ENCODE data around the gene TENM4. TPM values are rescaled to one million over a fixed set of nuclear protein-coding genes. Genes with fewer than 3 reads are reported as not detected.

Gene TENM4
- total RNA-seq, 2 donors from 2014 or later: 2.6 to 6.8 TPM

DNA sequence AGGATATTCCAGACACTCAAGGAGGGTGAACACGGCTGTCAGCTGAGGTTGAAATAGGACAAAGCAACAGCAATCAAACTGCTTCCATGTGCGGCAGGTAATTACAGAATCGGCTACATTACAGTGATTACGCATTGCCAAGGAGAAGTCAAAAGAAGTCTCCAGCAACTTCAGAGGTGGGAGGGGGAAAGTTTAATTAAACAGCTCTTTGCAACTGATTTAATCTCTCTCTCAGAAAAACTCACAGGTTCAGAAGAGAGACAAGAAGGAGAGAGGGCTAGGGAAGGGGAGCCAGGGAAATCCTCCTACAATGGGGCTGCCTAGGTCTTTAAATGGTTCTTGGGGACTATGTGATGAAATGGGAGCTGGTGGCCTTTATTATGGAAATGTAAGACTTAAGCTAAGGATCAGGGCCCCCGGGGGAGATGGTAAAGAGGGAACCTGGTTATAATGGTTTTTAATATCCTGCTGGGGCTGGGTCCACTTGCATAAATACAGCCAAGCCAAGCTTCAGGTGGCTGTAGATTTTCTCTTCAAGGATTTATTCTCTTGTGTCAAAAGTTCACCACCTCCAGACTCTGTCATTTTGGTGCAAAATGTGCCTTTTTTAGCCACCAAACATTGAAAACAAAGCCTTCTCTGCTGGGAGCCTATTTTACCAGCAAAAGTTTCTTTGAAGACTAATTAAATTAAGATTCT lies 511.5 kb downstream of the TENM4 start:
- Histone ChIP-seq H3K36me3 (no peaks in the 10 kb centered on the region), H3K4me1 (replicated peaks) (no peaks in the 10 kb centered on the region), H3K27ac (no peak overlapping the region), H3K9me3 (no peaks in the 10 kb centered on the region), H3K4me3 (no peak overlapping the region), H3K27me3 (replicated peaks; ENCODE audit: insufficient read depth) (no peaks in the 10 kb centered on the region)
- WGBS: 67% methylated on average over 5 of the region's 5 CpGs
- no peak for TF ChIP-seq POLR2A (IDR thresholded peaks at IDR 0.05)
- TF ChIP-seq POLR2AphosphoS5 (IDR thresholded peaks at IDR 0.05): no peak
- TF ChIP-seq, protein P1, sequence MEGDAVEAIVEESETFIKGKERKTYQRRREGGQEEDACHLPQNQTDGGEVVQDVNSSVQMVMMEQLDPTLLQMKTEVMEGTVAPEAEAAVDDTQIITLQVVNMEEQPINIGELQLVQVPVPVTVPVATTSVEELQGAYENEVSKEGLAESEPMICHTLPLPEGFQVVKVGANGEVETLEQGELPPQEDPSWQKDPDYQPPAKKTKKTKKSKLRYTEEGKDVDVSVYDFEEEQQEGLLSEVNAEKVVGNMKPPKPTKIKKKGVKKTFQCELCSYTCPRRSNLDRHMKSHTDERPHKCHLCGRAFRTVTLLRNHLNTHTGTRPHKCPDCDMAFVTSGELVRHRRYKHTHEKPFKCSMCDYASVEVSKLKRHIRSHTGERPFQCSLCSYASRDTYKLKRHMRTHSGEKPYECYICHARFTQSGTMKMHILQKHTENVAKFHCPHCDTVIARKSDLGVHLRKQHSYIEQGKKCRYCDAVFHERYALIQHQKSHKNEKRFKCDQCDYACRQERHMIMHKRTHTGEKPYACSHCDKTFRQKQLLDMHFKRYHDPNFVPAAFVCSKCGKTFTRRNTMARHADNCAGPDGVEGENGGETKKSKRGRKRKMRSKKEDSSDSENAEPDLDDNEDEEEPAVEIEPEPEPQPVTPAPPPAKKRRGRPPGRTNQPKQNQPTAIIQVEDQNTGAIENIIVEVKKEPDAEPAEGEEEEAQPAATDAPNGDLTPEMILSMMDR (IDR thresholded peaks at IDR 0.05): no peak
- intact Hi-C loops (cut with DNase I): no loop called here
- no peak for DNase-seq (ENCODE audit: low spot score)

- H3K4me1 ChIP-seq (replicated peaks): no peaks in the 10 kb centered on the region
- no peak overlapping the region for H3K27ac ChIP-seq
- H3K9me3 ChIP-seq: no peaks in the 10 kb centered on the region
- TF ChIP-seq, protein P1 (IDR thresholded peaks at IDR 0.05): no peak
- no peak for TF ChIP-seq POLR2AphosphoS5 (IDR thresholded peaks at IDR 0.05)
- TF ChIP-seq POLR2A (IDR thresholded peaks at IDR 0.05): no peak
- 78% methylated on average over 3 of the region's 3 CpGs for WGBS
- H3K4me3 ChIP-seq: no peak overlapping the region
- H3K27me3 ChIP-seq (replicated peaks; ENCODE audit: insufficient read depth): no peaks in the 10 kb centered on the region
- H3K36me3 ChIP-seq: no peaks in the 10 kb centered on the region
- no peak for DNase-seq (ENCODE audit: low spot score)
- intact Hi-C loops (cut with DNase I): no loop called here
These were observed 513.3 kb downstream of the TENM4 start for GRCh38 chr11:78927511-78927910.

GRCh38 chr11:78926633-78927338 lies 514.0 kb downstream of the TENM4 start:
- no peak for DNase-seq (ENCODE audit: low spot score)
- H3K27me3 ChIP-seq (replicated peaks; ENCODE audit: insufficient read depth): no peaks in the 10 kb centered on the region
- H3K9me3 ChIP-seq: no peaks in the 10 kb centered on the region
- H3K4me3 ChIP-seq: no peak overlapping the region
- no peaks in the 10 kb centered on the region for H3K36me3 ChIP-seq
- H3K4me1 ChIP-seq (replicated peaks): no peaks in the 10 kb centered on the region
- intact Hi-C loops (cut with DNase I): no loop called here
- no peak for TF ChIP-seq POLR2AphosphoS5 (IDR thresholded peaks at IDR 0.05)
- TF ChIP-seq, protein P1 (IDR thresholded peaks at IDR 0.05): no peak
- WGBS: 32% methylated on average over 2 of the region's 2 CpGs
- no peak overlapping the region for H3K27ac ChIP-seq

DNA sequence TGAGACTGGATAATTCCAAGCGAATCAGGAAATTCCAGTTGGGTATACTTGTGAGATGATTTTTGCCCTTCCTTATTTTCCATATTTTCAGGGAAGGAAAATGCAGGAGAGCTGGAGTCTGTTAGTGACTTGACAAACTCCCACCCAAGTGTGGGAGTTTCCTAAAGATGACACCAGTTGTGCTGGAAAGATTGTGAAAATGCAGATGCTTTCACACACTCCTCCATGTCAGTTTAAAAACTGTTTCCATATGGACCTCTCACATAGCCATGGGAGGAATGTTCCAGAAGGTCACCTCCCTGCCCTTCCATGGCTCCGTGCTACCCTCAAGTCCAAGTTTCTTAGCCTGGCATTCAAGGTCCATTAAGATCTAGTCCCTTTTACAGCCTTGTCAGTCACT lies 515.4 kb downstream of the TENM4 start:
- H3K27ac ChIP-seq: no peak overlapping the region
- WGBS: 79% methylated on average over 2 of the region's 2 CpGs
- H3K9me3 ChIP-seq: no peaks in the 10 kb centered on the region
- no peaks in the 10 kb centered on the region for H3K4me1 ChIP-seq (replicated peaks)
- H3K27me3 ChIP-seq (replicated peaks; ENCODE audit: insufficient read depth): no peaks in the 10 kb centered on the region
- intact Hi-C loops (cut with DNase I): no loop called here
- H3K36me3 ChIP-seq: no peaks in the 10 kb centered on the region
- no peak for TF ChIP-seq POLR2AphosphoS5 (IDR thresholded peaks at IDR 0.05)
- H3K4me3 ChIP-seq: no peak overlapping the region
- no peak for DNase-seq (ENCODE audit: low spot score)

GRCh38 chr11:78922859-78923625 lies 517.8 kb downstream of the TENM4 start:
- H3K36me3 ChIP-seq: no peaks in the 10 kb centered on the region
- H3K4me3 ChIP-seq: no peak overlapping the region
- WGBS: 94% methylated on average over 5 of the region's 5 CpGs
- no peak overlapping the region for H3K27ac ChIP-seq
- DNase-seq (ENCODE audit: low spot score): no peak
- no peaks in the 10 kb centered on the region for H3K4me1 ChIP-seq (replicated peaks)
- intact Hi-C loops (cut with DNase I): no loop called here
- TF ChIP-seq POLR2AphosphoS5 (IDR thresholded peaks at IDR 0.05): no peak
- TF ChIP-seq, protein P1 (IDR thresholded peaks at IDR 0.05): no peak
- no peak for TF ChIP-seq POLR2A (IDR thresholded peaks at IDR 0.05)
- H3K9me3 ChIP-seq: no peaks in the 10 kb centered on the region
- H3K27me3 ChIP-seq (replicated peaks; ENCODE audit: insufficient read depth): no peaks in the 10 kb centered on the region
